Tibial nerve (tissue), 3 donors: Measurements from ENCODE around the gene PFKFB2.

Experiments
- POLR2A ChIP-seq, 2 donors: fragments of 450-650 bp; IDR thresholded peaks; one replicate each; pipeline ENCODE4 v1.6.1; 2017; ENCODE audit warnings: antibody characterized with exemption in 2 of 2, mild to moderate bottlenecking in 2 of 2, moderate library complexity in 2 of 2
- TF ChIP-seq, protein P1 (sequence below), 5 experiments: fragments of 200-600 bp in 3 of 5; fragments of 450-650 bp in 2 of 5; sonication (generic) in 3 of 5; IDR thresholded peaks; one replicate each; pipeline ENCODE4 v1.5.1; 2016 to 2019; ENCODE audit warnings: antibody characterized with exemption in 5 of 5, mild to moderate bottlenecking in 3 of 5, moderate library complexity in 2 of 5

DNA sequence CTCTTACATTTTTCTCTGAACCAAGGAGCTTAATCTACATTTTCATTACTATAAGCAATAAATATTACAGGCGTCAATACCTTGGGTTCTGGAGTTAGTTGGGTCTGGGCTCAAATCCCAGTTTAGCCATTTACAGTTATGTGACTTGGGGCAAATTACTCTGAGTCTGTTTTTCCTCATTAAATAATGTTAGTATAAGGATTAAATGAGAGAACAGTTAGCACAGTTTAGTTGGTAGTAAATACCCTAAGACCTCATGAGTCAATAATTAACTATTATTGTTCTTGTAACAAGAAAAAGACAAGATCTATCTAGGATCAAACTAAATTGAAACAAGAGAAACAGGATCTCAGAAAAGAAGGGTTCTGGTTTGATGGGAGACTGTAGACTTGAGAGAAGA, 25.2 kb upstream of the PFKFB2 start:
- TF ChIP-seq, protein P1, sequence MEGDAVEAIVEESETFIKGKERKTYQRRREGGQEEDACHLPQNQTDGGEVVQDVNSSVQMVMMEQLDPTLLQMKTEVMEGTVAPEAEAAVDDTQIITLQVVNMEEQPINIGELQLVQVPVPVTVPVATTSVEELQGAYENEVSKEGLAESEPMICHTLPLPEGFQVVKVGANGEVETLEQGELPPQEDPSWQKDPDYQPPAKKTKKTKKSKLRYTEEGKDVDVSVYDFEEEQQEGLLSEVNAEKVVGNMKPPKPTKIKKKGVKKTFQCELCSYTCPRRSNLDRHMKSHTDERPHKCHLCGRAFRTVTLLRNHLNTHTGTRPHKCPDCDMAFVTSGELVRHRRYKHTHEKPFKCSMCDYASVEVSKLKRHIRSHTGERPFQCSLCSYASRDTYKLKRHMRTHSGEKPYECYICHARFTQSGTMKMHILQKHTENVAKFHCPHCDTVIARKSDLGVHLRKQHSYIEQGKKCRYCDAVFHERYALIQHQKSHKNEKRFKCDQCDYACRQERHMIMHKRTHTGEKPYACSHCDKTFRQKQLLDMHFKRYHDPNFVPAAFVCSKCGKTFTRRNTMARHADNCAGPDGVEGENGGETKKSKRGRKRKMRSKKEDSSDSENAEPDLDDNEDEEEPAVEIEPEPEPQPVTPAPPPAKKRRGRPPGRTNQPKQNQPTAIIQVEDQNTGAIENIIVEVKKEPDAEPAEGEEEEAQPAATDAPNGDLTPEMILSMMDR (IDR thresholded peaks at IDR 0.05), result no peak
- TF ChIP-seq POLR2A (IDR thresholded peaks at IDR 0.05), result no peak
